ENCODE results near the gene STIM2. TPM values are rescaled to one million over a fixed set of nuclear protein-coding genes. Genes with fewer than 3 reads are reported as not detected.
"Not testable (repeated sequence)": the region's sequence is repeated elsewhere in the genome, so short reads cannot be mapped to it uniquely, and the experiment has no call there.

STIM2 gene
- 10 to 100 TPM; 70.1 to 73.4 TPM for total RNA-seq
- 72.1 to 88.9 reads per million in 2 donors for total RNA-seq

GRCh38 chr4:26860157-26860921 lies at the start of gene STIM2:
Gene STIM2 (plus strand): TSS chr4:26860841.
- peak; percentile 72 for ATAC-seq
- peaks cover 57% of the 10 kb centered on the region for H3K4me1 Mint-ChIP-seq
- peak within 1 kb of the TSS; percentile 98 for H3K27ac Mint-ChIP-seq
- peaks cover 9% of the 10 kb centered on the region for H3K36me3 Mint-ChIP-seq (ENCODE audit: low read depth)
- no peaks in the 10 kb centered on the region for H3K9me3 ChIP-seq (ENCODE audit: control insufficient read depth, low read length, poor library complexity, severe bottlenecking)
- H3K27me3 Mint-ChIP-seq, result no peaks in the 10 kb centered on the region
- peak; percentile 97 to 100 (median 99) for DNase-seq
- peak within 1 kb of the TSS; percentile 99 for H3K4me3 Mint-ChIP-seq

- not testable (repeated sequence) for DNase-seq; ATAC-seq; H3K4me1 Mint-ChIP-seq; H3K36me3 Mint-ChIP-seq (ENCODE audit: low read depth); H3K27me3 Mint-ChIP-seq; H3K9me3 ChIP-seq (ENCODE audit: control insufficient read depth, low read length, poor library complexity, severe bottlenecking); H3K27ac Mint-ChIP-seq
- peak overlapping the region; percentile 1 for H3K4me3 Mint-ChIP-seq
Observed at GRCh38 chr4:26811571-26811970, 49.1 kb upstream of the STIM2 start.

- Mint-ChIP-seq H3K4me1 (peaks cover 7% of the 10 kb centered on the region), H3K36me3 (ENCODE audit: low read depth) (peaks cover 3% of the 10 kb centered on the region), H3K27ac (peak overlapping the region; percentile 65), H3K4me3 (peak overlapping the region; percentile 63), H3K27me3 (no peaks in the 10 kb centered on the region)
- no peaks in the 10 kb centered on the region for H3K9me3 ChIP-seq (ENCODE audit: control insufficient read depth, low read length, poor library complexity, severe bottlenecking)
- DNase-seq (no peak), ATAC-seq (peak; percentile 51)
Observed at GRCh38 chr4:26812049-26812714, 48.5 kb upstream of the STIM2 start.

DNA sequence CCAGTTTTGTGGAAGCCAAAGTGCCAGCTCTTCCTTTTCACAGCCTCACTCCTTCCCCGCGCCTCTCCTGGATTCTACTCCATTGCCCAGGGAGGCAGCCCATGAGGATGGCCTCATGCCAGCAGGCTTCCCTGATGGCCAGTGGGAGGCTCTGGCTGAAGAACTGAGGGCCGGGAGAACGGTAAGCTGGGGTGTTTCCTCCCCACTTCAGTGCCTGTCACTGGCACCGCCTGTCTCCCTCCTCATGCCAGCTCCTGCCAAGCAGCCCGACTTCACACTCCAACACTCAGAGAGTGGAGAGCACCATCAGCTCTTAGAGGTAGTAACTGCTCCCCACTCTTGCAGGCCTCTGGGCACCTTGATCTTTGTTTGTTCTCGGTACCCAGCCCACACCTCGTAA lies 46.9 kb upstream of the STIM2 start:
- ATAC-seq (no peak), DNase-seq (no peak)
- Mint-ChIP-seq H3K27me3 (no peaks in the 10 kb centered on the region), H3K27ac (no peak overlapping the region), H3K36me3 (ENCODE audit: low read depth) (peaks cover 3% of the 10 kb centered on the region), H3K4me3 (no peak overlapping the region), H3K4me1 (peaks cover 7% of the 10 kb centered on the region)
- no peaks in the 10 kb centered on the region for H3K9me3 ChIP-seq (ENCODE audit: control insufficient read depth, low read length, poor library complexity, severe bottlenecking)

GRCh38 chr4:26815199-26815598 lies 45.4 kb upstream of the STIM2 start:
- peaks cover 4% of the 10 kb centered on the region for H3K36me3 Mint-ChIP-seq (ENCODE audit: low read depth)
- H3K4me3 Mint-ChIP-seq, result no peak overlapping the region
- no peaks in the 10 kb centered on the region for H3K27me3 Mint-ChIP-seq
- peak overlapping the region; percentile 5 for H3K27ac Mint-ChIP-seq
- DNase-seq, result no peak
- H3K9me3 ChIP-seq (ENCODE audit: control insufficient read depth, low read length, poor library complexity, severe bottlenecking), result no peaks in the 10 kb centered on the region
- peaks cover 7% of the 10 kb centered on the region for H3K4me1 Mint-ChIP-seq
- ATAC-seq, result no peak

DNA sequence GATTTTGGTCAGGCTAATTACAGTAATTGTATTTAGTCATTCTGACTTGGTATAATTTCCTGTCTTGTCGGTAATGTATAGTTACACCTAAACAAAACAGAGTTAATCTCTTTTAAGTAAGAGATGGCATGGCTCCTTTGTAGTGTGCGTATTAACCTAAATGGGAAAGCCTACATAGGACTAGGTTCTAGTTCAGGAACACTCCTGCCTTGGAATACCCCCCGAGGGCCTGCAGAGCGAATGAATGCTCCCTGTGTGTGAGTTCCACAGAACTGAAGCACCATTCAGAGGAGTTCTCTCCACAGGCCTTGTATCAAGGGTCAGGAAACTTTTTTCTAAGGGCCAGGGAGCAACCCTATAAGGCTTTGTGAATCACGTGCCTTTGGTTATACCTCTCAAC lies 44.9 kb upstream of the STIM2 start:
- no peak overlapping the region for H3K4me3 Mint-ChIP-seq
- peaks cover 7% of the 10 kb centered on the region for H3K4me1 Mint-ChIP-seq

DNA sequence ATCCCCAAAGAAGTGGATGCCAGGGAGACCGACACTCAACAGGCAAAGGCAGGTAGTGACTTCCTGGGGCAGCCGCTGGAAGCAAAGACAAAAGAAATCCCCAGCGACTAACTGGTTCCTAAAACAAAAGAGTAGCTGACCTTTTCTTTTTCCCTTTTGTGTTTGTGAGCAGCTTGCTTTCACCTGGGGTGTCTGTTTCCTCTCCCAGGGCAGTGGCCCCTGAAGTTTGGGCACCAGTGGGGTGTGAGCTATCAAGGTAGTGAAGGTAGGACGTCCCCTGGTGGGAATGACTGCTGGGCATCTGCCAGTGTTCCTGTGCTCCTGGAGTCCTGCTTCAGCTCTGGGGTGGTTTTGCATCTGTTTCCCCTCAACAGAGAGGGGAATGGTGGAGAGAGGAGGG lies 41.6 kb upstream of the STIM2 start:
- Mint-ChIP-seq H3K27ac (no peak overlapping the region), H3K36me3 (ENCODE audit: low read depth) (peaks cover 6% of the 10 kb centered on the region), H3K4me3 (no peak overlapping the region), H3K27me3 (no peaks in the 10 kb centered on the region), H3K4me1 (peaks cover 8% of the 10 kb centered on the region)
- DNase-seq (no peak), ATAC-seq (no peak)
- H3K9me3 ChIP-seq (ENCODE audit: control insufficient read depth, low read length, poor library complexity, severe bottlenecking), result no peaks in the 10 kb centered on the region

More for the DNA sequence above, 44.9 kb upstream of the STIM2 start:
- ATAC-seq (no peak), DNase-seq (no peak)
- H3K9me3 ChIP-seq (ENCODE audit: control insufficient read depth, low read length, poor library complexity, severe bottlenecking), result no peaks in the 10 kb centered on the region
- Mint-ChIP-seq H3K36me3 (ENCODE audit: low read depth) (peaks cover 4% of the 10 kb centered on the region), H3K27ac (no peak overlapping the region), H3K27me3 (no peaks in the 10 kb centered on the region)

GRCh38 chr4:26819478-26820095 lies 41.1 kb upstream of the STIM2 start:
- Mint-ChIP-seq H3K4me1 (peaks cover 7% of the 10 kb centered on the region), H3K36me3 (ENCODE audit: low read depth) (peaks cover 5% of the 10 kb centered on the region), H3K27me3 (no peaks in the 10 kb centered on the region), H3K27ac (no peak overlapping the region), H3K4me3 (no peak overlapping the region)
- DNase-seq (no peak), ATAC-seq (no peak)
- H3K9me3 ChIP-seq (ENCODE audit: control insufficient read depth, low read length, poor library complexity, severe bottlenecking), result no peaks in the 10 kb centered on the region

GRCh38 chr4:26820346-26820745 lies 40.3 kb upstream of the STIM2 start:
- Mint-ChIP-seq H3K36me3 (ENCODE audit: low read depth) (peaks cover 5% of the 10 kb centered on the region), H3K4me3 (no peak overlapping the region), H3K4me1 (peaks cover 6% of the 10 kb centered on the region), H3K27me3 (no peaks in the 10 kb centered on the region), H3K27ac (no peak overlapping the region)
- no peaks in the 10 kb centered on the region for H3K9me3 ChIP-seq (ENCODE audit: control insufficient read depth, low read length, poor library complexity, severe bottlenecking)
- DNase-seq (no peak), ATAC-seq (no peak)

GRCh38 chr4:26821031-26821430 lies 39.6 kb upstream of the STIM2 start:
- H3K4me3 Mint-ChIP-seq, result no peak overlapping the region
- no peak overlapping the region for H3K27ac Mint-ChIP-seq
- H3K36me3 Mint-ChIP-seq (ENCODE audit: low read depth), result peaks cover 5% of the 10 kb centered on the region
- no peaks in the 10 kb centered on the region for H3K9me3 ChIP-seq (ENCODE audit: control insufficient read depth, low read length, poor library complexity, severe bottlenecking)
- H3K27me3 Mint-ChIP-seq, result no peaks in the 10 kb centered on the region
- peaks cover 6% of the 10 kb centered on the region for H3K4me1 Mint-ChIP-seq
- DNase-seq (no peak), ATAC-seq (no peak)

- H3K4me1 Mint-ChIP-seq, result peaks cover 6% of the 10 kb centered on the region
- no peak overlapping the region for H3K4me3 Mint-ChIP-seq
- H3K36me3 Mint-ChIP-seq (ENCODE audit: low read depth), result peaks cover 5% of the 10 kb centered on the region
- ATAC-seq (no peak), DNase-seq (no peak)
- no peaks in the 10 kb centered on the region for H3K27me3 Mint-ChIP-seq
- no peak overlapping the region for H3K27ac Mint-ChIP-seq
- no peaks in the 10 kb centered on the region for H3K9me3 ChIP-seq (ENCODE audit: control insufficient read depth, low read length, poor library complexity, severe bottlenecking)
Observed at GRCh38 chr4:26821677-26822503, 38.8 kb upstream of the STIM2 start.

GRCh38 chr4:26822546-26822945 lies 38.1 kb upstream of the STIM2 start:
- DNase-seq (no peak), ATAC-seq (peak; percentile 81)
- Mint-ChIP-seq H3K27ac (no peak overlapping the region), H3K27me3 (no peaks in the 10 kb centered on the region), H3K36me3 (ENCODE audit: low read depth) (peaks cover 5% of the 10 kb centered on the region), H3K4me3 (no peak overlapping the region), H3K4me1 (peaks cover 8% of the 10 kb centered on the region)
- H3K9me3 ChIP-seq (ENCODE audit: control insufficient read depth, low read length, poor library complexity, severe bottlenecking), result no peaks in the 10 kb centered on the region

DNA sequence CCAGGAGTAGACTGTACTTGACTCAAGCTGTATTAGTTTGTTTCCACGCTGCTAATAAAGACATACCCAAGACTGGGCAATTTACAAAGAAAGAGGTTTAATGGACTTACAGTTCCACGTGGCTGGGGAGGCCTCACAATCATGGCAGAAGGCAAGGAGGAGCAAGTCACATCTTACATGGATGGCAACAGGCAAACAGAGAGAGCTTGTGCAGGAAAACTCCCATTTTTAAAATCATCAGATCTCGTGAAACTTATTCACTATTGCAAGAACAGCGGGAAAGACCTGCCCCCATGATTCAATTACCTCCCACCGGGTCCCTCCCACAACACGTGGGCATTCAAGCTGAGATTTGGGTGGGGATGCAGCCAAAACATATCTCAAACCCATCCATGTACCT lies 37.7 kb upstream of the STIM2 start:
- H3K9me3 ChIP-seq (ENCODE audit: control insufficient read depth, low read length, poor library complexity, severe bottlenecking); H3K4me3 Mint-ChIP-seq; H3K4me1 Mint-ChIP-seq; ATAC-seq; H3K27me3 Mint-ChIP-seq; H3K27ac Mint-ChIP-seq; H3K36me3 Mint-ChIP-seq (ENCODE audit: low read depth); DNase-seq: not testable (repeated sequence)
